Adrenal gland (tissue), 12 donors: ENCODE results near the gene STAP2. TPM values are rescaled to one million over a fixed set of nuclear protein-coding genes. Genes with fewer than 3 reads are reported as not detected.

Experiments used
- DNase-seq, 7 donors: peaks; one replicate each; pipeline ENCODE4 v3.0.0-alpha.2; 2019 to 2020
- H3K27ac ChIP-seq, 5 donors: fragments of 200-600 bp; sonication (generic) in 4 of 5; 1 replicate in 3 of 5; 2 replicates in 2 of 5; pipeline versions ENCODE4 v1.5.1 to v1.8.0; 2016 to 2020; ENCODE audit warnings: mild to moderate bottlenecking in 1 of 5
- H3K27me3 ChIP-seq: fragments of 200-600 bp; 2 replicates; pipeline ENCODE4 v1.8.0; 2021
- H3K36me3 ChIP-seq, 2 donors: fragments of 200-600 bp; replicated peaks in 1 of 2; 1 replicate in 1 of 2; 2 replicates in 1 of 2; pipeline versions ENCODE4 v1.5.1 to v1.8.0; 2018 to 2022
- H3K4me1 ChIP-seq, 2 donors: fragments of 200-600 bp; replicated peaks in 1 of 2; 1 replicate in 1 of 2; 2 replicates in 1 of 2; pipeline versions ENCODE4 v1.5.1 to v1.8.0; 2018 to 2021
- H3K4me3 ChIP-seq, 4 donors: fragments of 200-600 bp; sonication (generic) in 3 of 4; one replicate each; pipeline ENCODE4 v1.5.1; 2016 to 2018
- H3K9me3 ChIP-seq, 3 donors: fragments of 200-600 bp; sonication (generic) in 1 of 3; replicated peaks in 1 of 3; 1 replicate in 2 of 3; 2 replicates in 1 of 3; pipeline versions ENCODE4 v1.5.1 to v1.8.0; 2016 to 2021
- POLR2A ChIP-seq, 2 donors: fragments of 450-650 bp; IDR thresholded peaks; one replicate each; pipeline ENCODE4 v1.6.1; 2017; ENCODE audit warnings: antibody characterized with exemption in 2 of 2, mild to moderate bottlenecking in 2 of 2, moderate library complexity in 1 of 2
- WGBS, 4 donors: extraction: QIAGEN DNeasy Blood & Tissue Kit in 2 of 4; methylation state at CpG; one replicate each; pipeline versions ENCODE4 v1.1.5 to v1.1.7; 2013 to 2017; 5-methylcytosine and 5-hydroxymethylcytosine counted together
- intact Hi-C, 2 donors: fragments of 100-400 bp; cut with DNase I; formaldehyde crosslinking; loops; one replicate each; pipeline versions ENCODE4 v1.14.1 to v1.15.0; 2022 to 2023
- polyA plus RNA-seq, 3 donors: library from polyadenylated mRNA; stranded (reverse); fragments of 200-250 nt in 2 of 3; fragments of 350-450 nt in 1 of 3; fragmentation: Illumina TruSeq in 1 of 3; extraction: RNeasy Lipid Tissue Mini Kit (QIAGEN cat#74804) in 1 of 3; gene quantifications; one replicate each; pipeline ENCODE4 v1.2.3, GENCODE V29; 2013 to 2014
- total RNA-seq, 9 donors: library from RNA; depleted of rRNA in 4 of 9; stranded (reverse); fragments of >200 nt in 4 of 9; fragments of 120-200 nt in 1 of 9; fragmentation: NEBNext Ultra II Directional in 1 of 9; extraction: Animal tissue kit (Norgen Biotek cat#: 25700) in 1 of 9; gene quantifications; one replicate each; pipeline versions ENCODE4 v1.1.0 to v1.2.4, GENCODE V29; 2013 to 2023
- TF ChIP-seq, protein P1 (sequence below), 6 experiments: fragments of 450-650 bp in 4 of 6; fragments of 200-600 bp in 2 of 6; sonication (generic) in 1 of 6; IDR thresholded peaks; 1 replicate in 5 of 6; 2 replicates in 1 of 6; pipeline versions ENCODE4 v1.5.1 to v1.8.0; 2016 to 2021; ENCODE audit warnings: antibody characterized with exemption in 6 of 6, mild to moderate bottlenecking in 2 of 6, moderate library complexity in 1 of 6
- donor health status: healthy with polysubstance abuse.
- donor health status: Bipolar disorder and iron deficiency.
- donor health status: DM: yes; HTN: yes; CAD: no.
- donor health status: DM: no; HTN: no; CAD: no.
- donor health status: DM: no; HTN: no; CAD: no.
- donor health status: DM: yes; HTN: yes; CAD: no.

Gene STAP2
- total and polyA plus RNA-seq, 12 donors, result 5.7 to 106 (median 36.5) TPM

DNA sequence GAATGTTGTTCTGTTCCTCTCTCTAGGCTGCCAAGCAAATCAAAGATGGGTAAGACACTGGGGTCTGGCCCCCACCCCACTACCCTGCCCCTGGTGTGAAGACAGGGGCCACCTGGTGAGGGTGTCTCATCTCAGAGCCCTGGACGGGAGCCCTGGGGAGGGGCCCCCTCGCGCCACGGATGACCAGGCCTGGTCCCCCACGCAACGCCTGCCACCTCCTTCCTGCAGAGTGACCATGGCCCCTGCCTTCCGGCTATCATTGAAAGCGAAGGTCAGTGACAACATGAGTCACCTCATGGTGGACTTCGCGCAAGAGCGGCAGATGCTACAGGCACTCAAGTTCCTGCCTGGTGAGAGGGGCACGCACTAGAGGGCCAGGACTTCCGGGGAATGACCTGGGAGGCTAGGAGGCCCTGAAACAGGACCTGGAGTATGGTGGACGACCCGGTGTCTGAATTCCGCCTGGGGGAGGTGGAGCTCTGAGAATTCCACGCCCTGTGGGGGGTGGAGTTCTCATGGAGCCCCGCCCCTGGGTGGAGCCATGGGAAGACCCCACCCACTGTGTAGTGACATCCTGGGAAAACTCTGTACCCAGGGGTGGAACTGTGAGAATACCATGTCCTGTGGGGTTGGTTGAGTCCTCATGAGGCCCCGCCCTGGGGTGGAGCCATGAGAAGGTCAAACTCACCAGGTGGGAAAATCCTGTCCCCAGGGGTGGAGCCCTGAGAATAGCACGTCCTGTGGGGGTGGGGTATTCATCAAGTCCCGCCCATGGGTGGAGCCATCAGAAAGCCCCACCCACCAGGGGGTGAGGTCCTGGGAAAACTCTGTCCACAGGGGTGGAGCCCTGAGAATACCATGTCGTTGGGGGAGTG lies 28.1 kb downstream of the STAP2 start:
- H3K4me3 ChIP-seq, result no peak overlapping the region
- TF ChIP-seq POLR2A (IDR thresholded peaks at IDR 0.05), result no peak
- TF ChIP-seq, protein P1, sequence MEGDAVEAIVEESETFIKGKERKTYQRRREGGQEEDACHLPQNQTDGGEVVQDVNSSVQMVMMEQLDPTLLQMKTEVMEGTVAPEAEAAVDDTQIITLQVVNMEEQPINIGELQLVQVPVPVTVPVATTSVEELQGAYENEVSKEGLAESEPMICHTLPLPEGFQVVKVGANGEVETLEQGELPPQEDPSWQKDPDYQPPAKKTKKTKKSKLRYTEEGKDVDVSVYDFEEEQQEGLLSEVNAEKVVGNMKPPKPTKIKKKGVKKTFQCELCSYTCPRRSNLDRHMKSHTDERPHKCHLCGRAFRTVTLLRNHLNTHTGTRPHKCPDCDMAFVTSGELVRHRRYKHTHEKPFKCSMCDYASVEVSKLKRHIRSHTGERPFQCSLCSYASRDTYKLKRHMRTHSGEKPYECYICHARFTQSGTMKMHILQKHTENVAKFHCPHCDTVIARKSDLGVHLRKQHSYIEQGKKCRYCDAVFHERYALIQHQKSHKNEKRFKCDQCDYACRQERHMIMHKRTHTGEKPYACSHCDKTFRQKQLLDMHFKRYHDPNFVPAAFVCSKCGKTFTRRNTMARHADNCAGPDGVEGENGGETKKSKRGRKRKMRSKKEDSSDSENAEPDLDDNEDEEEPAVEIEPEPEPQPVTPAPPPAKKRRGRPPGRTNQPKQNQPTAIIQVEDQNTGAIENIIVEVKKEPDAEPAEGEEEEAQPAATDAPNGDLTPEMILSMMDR (IDR thresholded peaks at IDR 0.05), result no peak
- peak; percentile 50 to 90 (median 79) for DNase-seq
- intact Hi-C loops, result no loop called here
- 51 to 64% (median 60%) methylated on average over 16 to 22 of the region's 22 CpGs for WGBS, 4 donors
- H3K9me3 ChIP-seq, result no peaks in the 10 kb centered on the region
- H3K27ac ChIP-seq, result peak overlapping the region in 3 of 5 donors; percentile 38 to 80 (median 67)
- no peaks in the 10 kb centered on the region for H3K36me3 ChIP-seq
- no peaks in the 10 kb centered on the region for H3K27me3 ChIP-seq
- H3K4me1 ChIP-seq, result no peaks in the 10 kb centered on the region

DNA sequence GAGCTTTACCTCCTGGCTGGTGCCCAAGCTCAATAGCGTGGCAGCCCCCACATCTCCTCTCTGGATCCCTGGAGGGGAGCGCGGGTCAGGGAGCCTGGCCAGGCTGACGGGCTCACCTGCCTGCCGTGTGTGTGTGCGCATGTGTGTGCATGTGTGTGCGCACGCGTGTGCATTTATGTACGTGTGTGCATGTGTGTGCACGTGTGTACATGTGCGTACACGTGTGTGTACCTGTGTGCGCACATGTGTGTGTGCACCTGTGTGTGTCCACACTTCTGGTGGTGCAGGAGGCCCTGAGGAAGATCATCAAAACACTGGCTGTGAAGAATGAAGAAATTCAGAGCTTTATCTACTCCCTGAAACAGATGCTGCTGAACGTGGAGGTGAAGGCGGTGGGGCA lies 33.0 kb downstream of the STAP2 start:
- DNase-seq, result no peak
- H3K36me3 ChIP-seq, result no peaks in the 10 kb centered on the region
- no peak overlapping the region for H3K4me3 ChIP-seq
- H3K9me3 ChIP-seq, result no peaks in the 10 kb centered on the region
- H3K27me3 ChIP-seq, result peaks cover 8% of the 10 kb centered on the region
- TF ChIP-seq, protein P1 (IDR thresholded peaks at IDR 0.05), result no peak
- no peak for TF ChIP-seq POLR2A (IDR thresholded peaks at IDR 0.05)
- H3K4me1 ChIP-seq, result no peaks in the 10 kb centered on the region
- intact Hi-C loops, result no loop called here
- 79 to 83% (median 81%) methylated on average over 11 to 16 of the region's 16 CpGs for WGBS, 4 donors
- no peak overlapping the region for H3K27ac ChIP-seq

DNA sequence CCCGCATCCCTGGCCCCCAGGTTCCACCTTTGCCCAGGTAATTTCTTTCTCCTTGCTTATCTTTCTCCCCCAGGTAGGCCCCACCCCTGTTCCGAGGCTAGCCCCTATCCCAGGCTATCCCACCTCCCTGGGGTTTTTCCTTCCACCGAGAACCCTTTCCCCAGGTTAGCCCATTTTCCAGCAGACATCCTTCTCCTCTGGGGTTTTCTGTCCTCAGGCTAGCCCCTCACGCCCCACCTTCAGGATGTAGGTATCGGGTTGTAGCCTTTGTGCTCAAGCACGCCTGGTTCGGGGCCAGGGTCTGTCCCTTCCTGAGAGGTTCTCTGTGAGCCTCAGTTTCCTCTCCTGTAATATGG lies 33.4 kb downstream of the STAP2 start:
- intact Hi-C loops, result no loop called here
- DNase-seq, result no peak
- no peaks in the 10 kb centered on the region for H3K36me3 ChIP-seq
- H3K4me3 ChIP-seq, result no peak overlapping the region
- no peaks in the 10 kb centered on the region for H3K4me1 ChIP-seq
- 65 to 74% (median 70%) methylated on average over 7 of the region's 7 CpGs for WGBS, 4 donors
- no peak overlapping the region for H3K27ac ChIP-seq
- H3K27me3 ChIP-seq, result peaks cover 8% of the 10 kb centered on the region
- TF ChIP-seq, protein P1 (IDR thresholded peaks at IDR 0.05), result no peak
- no peak for TF ChIP-seq POLR2A (IDR thresholded peaks at IDR 0.05)
- no peaks in the 10 kb centered on the region for H3K9me3 ChIP-seq

DNA sequence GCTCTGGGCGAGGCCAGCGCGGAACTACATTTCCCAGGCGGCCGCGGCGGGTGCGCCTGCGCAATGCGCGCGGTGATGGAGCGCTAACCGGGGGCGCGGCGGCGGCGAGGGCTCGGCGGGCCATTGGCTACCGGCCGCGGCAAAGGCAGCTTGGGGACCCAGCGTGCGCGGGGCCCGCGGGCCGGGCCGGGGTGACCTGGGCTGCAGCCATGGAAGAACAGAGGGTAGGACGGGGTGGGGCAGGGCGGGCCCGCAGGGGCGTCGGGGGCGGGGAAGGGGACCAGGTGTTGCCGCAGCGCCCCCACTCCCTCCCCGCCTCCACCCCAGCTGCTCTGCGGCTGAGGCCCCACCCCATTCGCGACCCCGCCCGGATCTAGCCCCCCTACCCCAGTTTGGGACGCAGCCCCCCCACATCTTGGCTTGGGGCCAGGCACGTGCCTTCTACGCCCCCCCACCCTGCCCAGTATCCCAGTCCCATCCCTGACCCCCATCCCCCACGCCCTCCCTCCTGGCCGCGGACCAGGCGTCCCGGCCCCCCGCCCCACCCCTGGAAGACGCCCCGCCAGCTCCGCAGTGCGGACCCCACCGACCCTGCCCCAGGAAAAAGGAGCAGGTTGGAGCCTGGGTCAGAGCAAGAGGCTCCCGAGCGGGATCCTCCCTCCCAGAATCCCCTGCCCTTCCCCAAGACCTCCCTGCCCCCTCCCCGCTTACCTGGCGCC lies 33.9 kb downstream of the STAP2 start, which contains the start of gene FSD1:
Gene FSD1 (plus strand): TSS at position 61 of the 719 bp plus-strand sequence. CDS start 149 bp downstream, at position 210.
- H3K4me3 ChIP-seq, result no peak within 1 kb of the TSS
- no peaks in the 10 kb centered on the region for H3K4me1 ChIP-seq
- H3K27ac ChIP-seq, result no peak within 1 kb of the TSS
- no peaks in the 10 kb centered on the region for H3K36me3 ChIP-seq
- DNase-seq, result no peak
- no peak for TF ChIP-seq POLR2A (IDR thresholded peaks at IDR 0.05)
- TF ChIP-seq, protein P1 (IDR thresholded peaks at IDR 0.05), result no peak
- H3K9me3 ChIP-seq, result no peaks in the 10 kb centered on the region
- intact Hi-C loops, result no loop called here
- 4 to 17% (median 5%) methylated on average over 8 to 58 of the region's 63 CpGs for WGBS, 4 donors
- peaks cover 8% of the 10 kb centered on the region for H3K27me3 ChIP-seq
